Thyroid gland (tissue), 4 donors: ENCODE results near the gene CCDC160.

ENCODE experiments used
- POLR2A ChIP-seq, 2 donors: fragments of 450-650 bp; IDR thresholded peaks; one replicate each; pipeline ENCODE4 v1.6.1; 2017; ENCODE audit warnings: antibody characterized with exemption in 2 of 2, mild to moderate bottlenecking in 2 of 2, moderate library complexity in 1 of 2
- TF ChIP-seq, protein P1 (sequence below), 6 experiments: fragments of 200-600 bp in 3 of 6; fragments of 450-650 bp in 3 of 6; sonication (generic) in 3 of 6; IDR thresholded peaks; one replicate each; pipeline ENCODE4 v1.5.1; 2016 to 2019; ENCODE audit warnings: antibody characterized with exemption in 6 of 6, mild to moderate bottlenecking in 2 of 6, inconsistent platforms in 1 of 6, moderate library complexity in 1 of 6

DNA sequence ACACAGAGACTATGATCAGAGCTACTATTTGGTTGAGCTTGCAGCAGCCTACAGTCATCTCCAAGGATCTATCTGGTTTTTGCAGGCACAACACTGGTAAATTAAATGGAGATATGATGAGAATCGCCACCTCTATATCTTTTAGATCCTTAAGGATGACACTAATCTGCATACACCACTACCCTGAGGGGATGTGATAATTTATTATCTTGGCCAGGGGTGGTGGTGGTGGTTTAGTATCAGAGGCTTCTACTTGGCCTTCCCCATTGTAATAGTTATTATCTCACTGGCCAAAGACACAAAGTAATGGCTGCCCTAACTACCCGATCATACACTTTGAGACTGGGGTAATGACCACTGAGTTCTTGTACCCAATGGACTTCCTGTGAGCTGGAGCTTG is 21.2 kb downstream of the CCDC160 start:
- TF ChIP-seq POLR2A (IDR thresholded peaks at IDR 0.05), result no peak
- TF ChIP-seq, protein P1, sequence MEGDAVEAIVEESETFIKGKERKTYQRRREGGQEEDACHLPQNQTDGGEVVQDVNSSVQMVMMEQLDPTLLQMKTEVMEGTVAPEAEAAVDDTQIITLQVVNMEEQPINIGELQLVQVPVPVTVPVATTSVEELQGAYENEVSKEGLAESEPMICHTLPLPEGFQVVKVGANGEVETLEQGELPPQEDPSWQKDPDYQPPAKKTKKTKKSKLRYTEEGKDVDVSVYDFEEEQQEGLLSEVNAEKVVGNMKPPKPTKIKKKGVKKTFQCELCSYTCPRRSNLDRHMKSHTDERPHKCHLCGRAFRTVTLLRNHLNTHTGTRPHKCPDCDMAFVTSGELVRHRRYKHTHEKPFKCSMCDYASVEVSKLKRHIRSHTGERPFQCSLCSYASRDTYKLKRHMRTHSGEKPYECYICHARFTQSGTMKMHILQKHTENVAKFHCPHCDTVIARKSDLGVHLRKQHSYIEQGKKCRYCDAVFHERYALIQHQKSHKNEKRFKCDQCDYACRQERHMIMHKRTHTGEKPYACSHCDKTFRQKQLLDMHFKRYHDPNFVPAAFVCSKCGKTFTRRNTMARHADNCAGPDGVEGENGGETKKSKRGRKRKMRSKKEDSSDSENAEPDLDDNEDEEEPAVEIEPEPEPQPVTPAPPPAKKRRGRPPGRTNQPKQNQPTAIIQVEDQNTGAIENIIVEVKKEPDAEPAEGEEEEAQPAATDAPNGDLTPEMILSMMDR (IDR thresholded peaks at IDR 0.05), result no peak
